Islet precursor cell (in vitro differentiated cells): ENCODE measurements around the gene RPA1.
"Not testable (repeated sequence)": the region's sequence is repeated elsewhere in the genome, so short reads cannot be mapped to it uniquely, and the experiment has no call there.

ENCODE experiments used
- DNase-seq: peaks from one replicate; pipeline ENCODE4 v3.0.0-alpha.2; 2018

Gene RPA1

GRCh38 chr17:1829592-1830257 lies at the start of gene RPA1, which contains the start of gene SMYD4:
Gene RPA1, plus strand, starts transcription at chr17:1830005. Its CDS starts 89 bp downstream, at chr17:1830094.
Gene SMYD4, minus strand, starts transcription at chr17:1829902. Its CDS starts 1,908 bp downstream, at chr17:1827994.
- DNase-seq, result peak; percentile 96

GRCh38 chr17:1782171-1782567 lies 47.6 kb upstream of the RPA1 start:
- no peak for DNase-seq

GRCh38 chr17:1783271-1783670 lies 46.5 kb upstream of the RPA1 start:
- DNase-seq, result no peak

- DNase-seq, result peak; percentile 77
Observed at GRCh38 chr17:1783834-1784611, 45.8 kb upstream of the RPA1 start.

DNA sequence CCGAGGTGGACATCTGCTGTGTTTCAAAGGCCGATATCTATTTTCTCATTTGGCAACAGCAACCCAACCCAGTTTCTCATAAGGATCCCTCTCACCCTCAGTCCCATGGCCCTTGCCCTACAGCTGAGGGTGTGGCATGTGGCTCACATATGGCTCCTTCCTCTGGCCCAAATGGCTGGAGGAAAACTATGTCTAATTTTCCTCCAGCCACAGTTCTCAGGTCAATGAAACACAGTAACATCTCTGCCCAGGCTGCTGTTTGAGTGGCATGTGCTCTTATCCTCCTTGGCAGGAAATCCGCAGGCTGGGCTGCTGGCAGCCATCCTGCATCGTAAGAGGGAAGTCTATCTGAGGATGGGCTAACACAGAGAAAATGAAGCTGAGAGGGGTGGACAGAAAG lies 43.9 kb upstream of the RPA1 start:
- DNase-seq, result no peak

DNA sequence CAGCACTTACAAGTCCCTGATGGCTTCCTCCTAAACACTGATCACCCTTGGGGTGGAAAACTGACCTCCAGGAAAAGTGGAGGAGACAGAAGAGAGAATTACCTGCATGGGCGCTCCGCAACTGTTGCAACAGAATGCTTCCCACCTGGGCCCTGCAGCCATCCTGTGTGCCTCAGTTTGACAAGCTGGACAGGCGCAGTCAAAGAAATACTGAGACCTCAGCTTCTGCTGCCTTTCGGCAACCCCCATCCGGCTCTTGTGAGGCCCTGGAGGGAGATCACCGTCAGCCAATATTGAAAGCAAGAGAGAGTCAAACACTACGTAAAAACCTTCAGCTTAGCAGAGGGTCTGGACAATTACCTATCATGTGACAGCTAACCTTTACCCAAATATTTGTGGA lies 43.1 kb upstream of the RPA1 start:
- no peak for DNase-seq

DNA sequence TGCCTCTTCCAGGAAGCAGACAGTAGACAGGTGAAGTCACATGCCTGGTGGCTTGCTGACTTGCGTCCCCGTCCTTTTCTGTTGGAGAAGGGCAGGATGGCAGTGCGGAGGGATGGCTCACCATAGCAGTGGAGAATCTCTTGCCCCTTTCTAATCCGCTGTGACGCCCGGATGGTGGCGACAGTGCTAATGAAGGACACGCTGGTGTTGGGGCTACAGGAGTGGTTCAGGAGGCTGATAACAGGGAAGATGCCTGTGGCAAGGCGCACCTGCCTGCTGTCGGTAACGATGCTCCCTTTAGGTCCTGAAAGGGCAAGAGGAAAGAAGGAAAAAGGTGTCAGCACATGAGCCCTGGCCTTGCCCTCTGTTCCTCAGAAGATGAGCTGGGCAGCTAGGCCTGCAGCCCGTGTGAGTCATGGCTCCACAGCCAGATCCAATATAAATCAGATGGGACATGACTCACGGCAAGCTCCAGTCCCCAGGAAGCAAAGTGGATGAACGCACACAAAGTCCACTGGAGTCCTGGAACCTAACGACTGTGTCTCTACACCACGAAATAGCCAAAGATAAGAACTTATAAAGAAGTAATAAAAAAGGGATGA lies 42.4 kb upstream of the RPA1 start:
- peak; percentile 98 for DNase-seq

DNA sequence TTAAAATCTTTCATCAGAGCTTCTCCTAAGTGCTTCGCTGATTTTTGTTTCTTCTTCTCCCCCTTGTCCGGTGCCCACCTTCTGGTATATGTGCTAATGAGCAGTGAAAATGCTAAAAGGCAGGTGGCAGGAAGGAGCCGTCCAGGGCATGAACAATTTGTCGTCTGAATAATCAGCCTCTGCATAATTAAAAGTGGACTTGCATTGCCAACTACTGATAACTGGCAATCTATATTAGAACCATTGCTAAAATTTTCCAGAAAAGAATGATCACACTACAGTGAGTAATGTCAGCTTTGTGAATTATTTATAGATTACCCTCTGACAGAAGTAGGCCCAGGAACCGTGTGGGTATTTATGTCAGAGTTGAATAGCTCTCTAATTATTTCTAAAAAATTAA lies 39.9 kb upstream of the RPA1 start:
- DNase-seq, result no peak

DNA sequence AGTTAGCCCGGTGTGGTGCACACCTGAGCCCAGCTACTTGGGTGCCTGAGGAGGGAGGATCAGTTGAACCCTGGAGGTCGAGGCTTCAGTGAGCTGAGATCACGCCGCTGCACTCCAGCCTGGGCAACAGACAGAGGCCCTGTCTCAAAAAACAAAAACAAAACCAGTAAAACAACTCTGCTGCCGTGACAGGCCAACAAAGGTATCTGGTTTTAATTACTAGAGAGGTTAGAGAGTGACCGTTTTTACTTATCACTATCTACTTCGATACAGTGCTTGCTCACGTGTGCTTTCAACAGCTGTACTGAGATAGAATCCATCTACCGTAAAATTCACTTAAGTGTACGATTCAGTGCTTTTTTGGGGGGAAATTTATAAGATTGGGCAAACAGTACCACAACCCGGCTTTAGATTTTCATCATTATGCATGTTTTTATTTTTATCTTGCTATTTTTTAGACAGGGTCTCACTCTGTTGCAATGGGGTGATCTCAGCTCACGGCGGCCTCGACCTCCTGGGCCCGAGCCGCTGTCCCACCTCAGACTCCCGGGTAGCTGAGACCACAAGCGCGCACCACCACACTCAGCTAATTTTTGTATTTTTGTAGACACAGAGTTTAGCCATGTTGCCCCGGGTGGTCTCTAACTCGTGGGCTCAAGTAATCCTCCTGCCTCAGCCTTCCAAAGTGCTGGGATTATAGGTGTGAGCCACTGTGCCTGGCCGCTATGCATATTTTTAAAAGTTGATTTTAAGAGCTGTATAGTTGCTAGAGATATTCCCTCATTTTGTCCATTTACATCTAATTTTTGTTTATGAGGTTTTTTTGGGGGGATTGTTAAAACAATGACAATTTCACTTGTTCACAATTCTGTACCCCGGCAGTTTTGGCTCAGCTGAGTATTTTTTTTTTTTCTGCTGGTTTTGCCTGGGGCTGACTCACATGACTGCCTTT lies 37.0 kb upstream of the RPA1 start:
- peak; percentile 88 for DNase-seq

DNA sequence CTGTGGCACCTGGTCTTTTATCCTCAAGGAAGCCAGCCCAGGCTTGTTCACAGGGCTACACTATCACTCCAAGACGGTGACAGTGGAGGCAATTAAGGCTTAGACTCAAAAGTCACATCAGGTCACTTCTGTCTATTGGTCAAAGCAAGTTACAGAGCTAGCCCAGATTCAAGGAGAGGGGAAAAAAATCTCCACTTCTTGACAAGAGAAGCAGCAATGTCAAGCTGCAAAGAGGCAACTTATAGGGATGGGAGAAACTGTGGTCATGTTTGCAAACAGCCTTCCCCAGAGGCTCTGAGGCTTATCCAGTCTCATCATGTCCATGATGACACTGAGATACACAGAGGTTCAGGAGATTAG lies 36.4 kb upstream of the RPA1 start:
- DNase-seq, result peak; percentile 94

- no peak for DNase-seq
Observed at GRCh38 chr17:1796800-1797199, 33.0 kb upstream of the RPA1 start.

DNA sequence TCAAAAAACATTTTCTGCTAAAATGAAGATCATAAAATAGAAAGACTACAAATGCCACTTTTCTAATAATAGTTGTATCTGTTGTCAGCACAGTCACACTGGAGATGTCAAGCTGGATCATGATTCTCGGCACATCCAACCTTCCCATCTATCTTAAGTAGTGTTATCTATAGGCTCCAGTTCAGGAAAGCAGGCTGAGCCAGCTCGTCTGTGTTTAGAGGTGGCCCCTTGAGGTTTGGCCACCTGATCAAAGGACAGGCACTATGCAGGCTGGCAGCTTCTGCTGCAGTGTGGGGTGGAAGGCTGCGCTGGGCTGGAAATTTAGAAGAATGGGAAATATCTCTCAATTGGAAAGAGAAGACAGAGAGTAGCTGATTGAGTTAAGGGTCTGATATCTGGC lies 32.5 kb upstream of the RPA1 start:
- no peak for DNase-seq

DNA sequence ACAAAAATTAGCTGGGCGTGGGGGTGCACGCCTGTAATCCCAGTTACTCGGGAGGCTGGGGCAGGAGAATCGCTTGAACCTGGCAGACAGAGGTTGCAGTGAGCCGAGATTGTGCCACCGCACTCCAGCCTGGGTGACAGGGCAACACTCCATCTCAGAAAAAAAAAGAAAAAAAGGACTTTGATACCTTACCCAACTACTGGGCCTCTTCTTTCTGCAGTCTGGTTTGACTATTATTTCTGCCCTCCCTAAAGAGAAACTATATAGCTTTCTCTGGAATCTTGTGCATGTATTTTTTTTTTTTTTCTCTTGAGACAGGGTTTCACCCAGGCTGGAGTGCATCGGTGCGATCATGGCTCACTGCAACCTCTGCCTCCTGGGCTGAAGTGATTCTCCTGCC lies 32.0 kb upstream of the RPA1 start:
- not testable (repeated sequence) for DNase-seq

DNA sequence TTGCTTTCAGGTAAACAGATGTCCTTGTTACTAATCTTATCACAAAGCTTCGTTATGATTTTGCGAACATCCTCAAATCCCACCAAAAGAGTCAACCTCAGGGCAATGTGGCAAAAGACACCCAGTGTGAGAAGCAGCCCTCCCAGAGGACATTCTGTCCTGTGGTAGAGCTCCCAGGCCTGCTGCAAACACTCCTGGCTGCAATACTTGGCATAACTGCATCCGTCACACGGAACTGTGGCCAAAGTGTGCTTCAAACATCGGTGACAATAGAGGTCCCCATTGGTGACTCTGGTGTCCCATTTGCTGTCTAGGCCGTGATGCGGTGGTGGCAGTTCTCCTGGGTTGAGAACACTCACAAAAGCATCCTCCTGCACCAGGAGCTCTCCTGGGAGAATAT lies 29.6 kb upstream of the RPA1 start:
- DNase-seq, result no peak

DNA sequence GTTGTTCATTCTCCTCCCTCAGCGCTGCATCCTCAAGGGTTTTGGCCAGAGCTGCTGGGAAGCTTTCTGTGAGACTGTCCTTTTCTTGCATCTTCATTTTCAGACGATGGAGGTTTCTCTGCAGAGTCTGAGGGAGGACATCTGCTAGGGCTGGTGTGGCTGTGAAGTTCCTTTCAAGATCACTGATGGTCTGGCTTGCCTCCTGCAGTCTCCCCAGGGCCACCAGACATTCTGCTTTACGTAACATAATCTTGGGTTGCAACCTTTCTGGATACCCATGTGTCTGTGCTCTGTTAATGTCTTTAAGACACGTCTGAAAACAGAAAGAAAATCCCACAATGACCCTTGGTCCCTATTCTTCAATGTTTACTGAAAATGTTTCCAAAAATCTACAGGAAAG lies 29.1 kb upstream of the RPA1 start:
- no peak for DNase-seq

DNA sequence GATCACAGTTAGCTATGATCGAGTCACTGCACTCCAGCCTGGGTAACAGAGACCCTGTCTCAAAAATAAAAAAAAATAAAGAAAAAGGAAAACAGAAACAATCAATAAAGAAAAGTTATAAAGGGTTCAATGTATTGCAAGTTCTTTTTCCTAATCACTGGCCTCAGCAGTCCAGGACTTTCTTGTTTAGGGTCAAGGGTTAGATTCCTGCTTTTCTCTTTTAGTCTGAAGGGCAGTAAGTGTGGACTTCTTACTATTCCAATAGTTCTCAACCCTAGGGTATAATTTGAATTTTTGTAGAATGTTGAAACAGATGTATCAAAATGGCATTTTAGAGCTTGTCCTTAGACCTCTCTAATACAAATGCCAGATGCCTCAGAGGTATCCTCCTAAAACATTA lies 27.4 kb upstream of the RPA1 start:
- no peak for DNase-seq

DNA sequence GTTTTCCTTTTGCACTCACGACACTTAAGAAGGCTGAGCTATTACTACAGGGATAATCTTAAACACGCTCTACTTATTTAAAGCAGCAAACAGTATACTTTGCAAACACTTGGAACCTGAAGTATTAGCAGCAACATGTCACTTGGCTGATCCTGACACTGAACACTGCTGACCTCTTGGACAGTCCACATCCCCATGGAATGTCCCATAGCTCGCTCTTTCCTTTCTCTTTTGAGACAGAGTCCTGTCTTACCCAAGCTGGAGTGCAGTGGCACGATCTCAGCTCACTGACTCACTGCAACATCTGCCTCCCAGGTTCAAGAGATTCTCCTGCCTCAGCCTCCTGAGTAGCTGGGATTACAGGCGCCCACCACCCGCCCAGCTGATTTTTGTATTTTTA lies 26.5 kb upstream of the RPA1 start:
- DNase-seq, result no peak

DNA sequence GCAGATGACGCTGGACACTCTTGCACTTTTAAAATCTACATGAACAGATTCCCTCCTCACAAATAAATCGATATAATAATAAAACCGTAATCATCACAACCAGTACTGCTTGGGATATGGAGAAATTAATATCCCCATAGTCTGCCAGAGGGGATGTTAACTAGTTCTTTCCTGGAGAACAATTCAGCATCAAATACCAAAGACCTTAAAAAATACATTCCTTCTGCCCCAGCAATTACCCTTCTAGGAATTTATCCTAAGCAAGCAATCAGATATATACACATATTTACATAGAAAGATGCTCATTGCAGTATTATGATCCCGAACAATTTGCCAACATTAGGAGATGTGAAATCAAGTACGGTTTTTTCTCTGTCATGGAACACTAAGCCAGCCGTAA lies 21.9 kb upstream of the RPA1 start:
- no peak for DNase-seq

DNA sequence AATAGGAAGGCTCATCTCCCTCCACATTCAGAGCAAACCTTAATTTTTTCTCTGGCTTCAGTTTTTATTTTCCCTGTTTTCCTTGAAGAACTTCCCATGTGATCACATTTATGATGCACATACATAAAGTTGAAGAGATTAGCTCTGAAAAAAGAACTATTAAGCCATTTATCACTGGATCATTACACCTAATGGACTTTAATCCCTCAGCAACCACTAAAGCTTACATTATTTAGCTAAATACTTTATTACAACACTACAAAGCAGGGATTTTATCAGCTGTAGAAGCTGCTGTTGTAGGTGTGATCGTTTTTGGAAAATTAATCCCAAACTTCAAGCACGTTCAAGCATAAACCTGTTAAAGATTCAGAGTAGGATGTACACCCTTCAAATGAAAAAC lies 21.2 kb upstream of the RPA1 start:
- DNase-seq, result no peak

DNA sequence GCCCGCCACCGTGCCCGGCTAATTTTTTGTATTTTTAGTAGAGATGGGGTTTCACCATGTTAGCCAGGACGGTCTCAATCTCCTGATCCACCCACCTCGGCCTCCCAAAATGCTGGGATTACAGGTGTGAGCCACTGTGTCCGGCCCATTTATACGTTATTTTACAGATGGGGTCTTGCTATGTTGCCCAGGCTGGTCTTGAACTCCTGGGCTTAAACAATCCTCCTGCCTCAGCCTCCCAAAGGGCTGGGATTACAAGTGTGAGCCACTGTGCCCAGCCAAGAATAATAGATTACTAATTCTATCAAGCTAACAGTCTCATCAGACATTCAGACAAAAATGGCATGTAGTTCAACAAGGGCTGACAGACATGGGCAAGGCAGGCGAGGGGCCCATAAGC lies 20.0 kb upstream of the RPA1 start:
- not testable (repeated sequence) for DNase-seq

DNA sequence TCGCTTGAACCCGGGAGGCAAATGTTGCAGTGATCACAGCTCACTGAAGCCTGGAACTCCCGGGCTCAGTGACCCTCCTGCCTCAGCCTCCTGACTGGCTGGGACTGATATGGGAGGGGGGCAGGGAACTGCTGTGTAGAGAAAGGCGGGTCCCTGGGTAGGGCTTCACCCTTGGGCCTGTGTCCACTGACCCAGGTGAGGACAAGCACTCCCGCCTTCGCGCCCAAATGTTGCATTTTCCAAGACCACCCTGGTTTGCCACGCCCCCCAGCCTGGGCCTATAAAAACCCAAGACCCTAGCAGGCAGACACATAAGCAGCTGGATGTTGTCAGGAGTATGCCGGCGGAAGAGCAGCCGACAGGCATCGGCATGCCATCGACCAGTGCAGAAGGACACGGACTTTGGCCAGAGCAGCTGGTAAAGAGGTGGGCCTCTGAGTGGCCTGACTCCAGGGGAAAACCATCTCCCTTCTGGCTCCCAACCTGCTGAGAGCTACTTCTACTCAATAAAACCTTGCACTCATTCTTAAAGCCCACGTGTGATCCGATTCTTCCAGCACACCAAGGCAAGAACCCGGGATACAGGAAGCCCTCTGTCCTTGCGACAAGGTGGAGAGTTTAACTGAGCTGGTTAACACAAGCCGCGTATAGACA lies 19.2 kb upstream of the RPA1 start:
- DNase-seq, result no peak

- DNase-seq, result no peak
Observed at GRCh38 chr17:1813088-1813487, 16.7 kb upstream of the RPA1 start.
